ENCODE measurements around the gene SLC25A36. TPM values are rescaled to one million over a fixed set of nuclear protein-coding genes. Genes with fewer than 3 reads are reported as not detected.

Gene SLC25A36
- total and polyA plus RNA-seq, 2 of the 4 experiments (the other 2 are of a cell fraction) = 31.3 to 76.7 TPM

- Histone ChIP-seq H3K18ac (ENCODE audit: low read depth, low read length) (no peak overlapping the region), H4K91ac (ENCODE audit: insufficient read depth, low read depth, low read length) (no peak overlapping the region), H3K14ac (replicated peaks; ENCODE audit: low read depth, low read length) (no peak overlapping the region), H2BK120ac (ENCODE audit: low read depth, low read length) (no peak overlapping the region), H2BK20ac (ENCODE audit: low read depth, low read length) (no peak overlapping the region), H3K4me3 (ENCODE audit: insufficient read depth, low read depth, low read length) (no peak overlapping the region), H2AK9ac (replicated peaks; ENCODE audit: low read depth, low read length, poor library complexity) (no peak overlapping the region), H3K36me3 (ENCODE audit: control insufficient read depth, insufficient read depth, low read length) (peaks cover 6% of the 10 kb centered on the region; the same call in 1 of the 2 replicates), H3K56ac (ENCODE audit: extremely low read depth, insufficient read depth, low read length) (no peak overlapping the region), H3K27me3 (ENCODE audit: control insufficient read depth, insufficient read depth, low read length) (no peaks in the 10 kb centered on the region), H3K4ac (ENCODE audit: low read depth, low read length) (no peak overlapping the region), H2BK15ac (ENCODE audit: low read depth, low read length) (no peak overlapping the region), H4K8ac (ENCODE audit: low read depth in 2 of 2, low read length in 2 of 2) (no peak overlapping the region), H3K79me1 (ENCODE audit: low read depth in 1 of 2, low read length in 2 of 2) (no peaks in the 10 kb centered on the region; a peak in 1 of 4 replicates), H4K5ac (ENCODE audit: low read depth, low read length) (no peak overlapping the region), H3K27ac (ENCODE audit: insufficient read depth, low read length) (no peak overlapping the region), H3K23ac (ENCODE audit: low read depth, low read length) (no peak overlapping the region), H3K9me1 (ENCODE audit: insufficient read depth, low read length) (no peaks in the 10 kb centered on the region), H2AK5ac (ENCODE audit: low read depth, low read length) (no peak overlapping the region), H3K9ac (ENCODE audit: low read depth, low read length) (no peak overlapping the region), H4K20me1 (ENCODE audit: insufficient read depth, low read length) (no peaks in the 10 kb centered on the region), H2AFZ (replicated peaks; ENCODE audit: low read length, poor library complexity) (no peak overlapping the region), H3K4me2 (ENCODE audit: low read depth, low read length) (no peak overlapping the region), H2BK5ac (ENCODE audit: low read depth, low read length, poor library complexity, severe bottlenecking) (no peak overlapping the region), H3K9me3 (ENCODE audit: control insufficient read depth, insufficient read depth, low read length) (no peaks in the 10 kb centered on the region), H3K4me1 (ENCODE audit: control insufficient read depth, insufficient read depth, low read length) (no peaks in the 10 kb centered on the region)
- no peak for TF ChIP-seq USF2 (IDR thresholded peaks at IDR 0.05; ENCODE audit: low read depth, low read length)
- TF ChIP-seq CEBPB (IDR thresholded peaks at IDR 0.05; ENCODE audit: low read depth, low read length) = no peak
- TF ChIP-seq SMC3 (IDR thresholded peaks at IDR 0.05; ENCODE audit: low read depth, low read length) = no peak
- no peak for TF ChIP-seq RFX5 (IDR thresholded peaks at IDR 0.05; ENCODE audit: low read depth, low read length)
- no peak for TF ChIP-seq CHD1 (IDR thresholded peaks at IDR 0.05; ENCODE audit: low read depth, low read length)
- no peak for TF ChIP-seq RAD21 (IDR thresholded peaks at IDR 0.05; ENCODE audit: low read length)
- no peak for TF ChIP-seq ELK1 (IDR thresholded peaks at IDR 0.05; ENCODE audit: borderline replicate concordance, low read depth, low read length)
- no peak for TF ChIP-seq BHLHE40 (IDR thresholded peaks at IDR 0.05; ENCODE audit: low read depth, low read length)
- no peak for TF ChIP-seq NFE2L2 (IDR thresholded peaks at IDR 0.05; ENCODE audit: low read depth, low read length)
- no peak for TF ChIP-seq FOS (IDR thresholded peaks at IDR 0.05; ENCODE audit: low read depth, low read length)
- CTCF ChIA-PET = interaction anchor here (0.5 kb wide), 1 partner anchor 55 kb away, joined by 3 read pairs; no protein-coding TSS in a partner anchor
- dilution Hi-C loops (cut with HindIII; ENCODE audit: low sequenced_read_pairs, unreplicated experiment) (loop anchor here (25.0 kb wide), 1 partner anchor 212 kb away; no protein-coding TSS in a partner anchor), intact Hi-C loops (cut with micrococcal nuclease) (loop anchor here (5.0 kb wide), 1 partner anchor 78 kb away; no protein-coding TSS in a partner anchor), in situ Hi-C loops (cut with MboI; ENCODE audit: low sequenced_read_pairs) (no loop called here)
- POLR2A ChIA-PET (ENCODE audit: unreplicated experiment) = no interaction called here
- DNase-seq = no peak
- BruUV-seq (replicated peaks) = no TSS peak
- ATAC-seq (ENCODE audit: low read depth) = no peak
Measured at GRCh38 chr3:140974900-140975299, 33.3 kb downstream of the SLC25A36 start.

Data from IMR-90 (cell line).